ENCODE data around the gene SAMSN1. TPM values are rescaled to one million over a fixed set of nuclear protein-coding genes. Genes with fewer than 3 reads are reported as not detected.

SAMSN1 gene
- total RNA-seq, 1 experiment from 2014 or later, result 2.8 TPM

- Mint-ChIP-seq H3K9me3 (no peaks in the 10 kb centered on the region), H3K27ac (no peak overlapping the region), H3K27me3 (ENCODE audit: low read depth) (no peaks in the 10 kb centered on the region), H3K4me1 (no peaks in the 10 kb centered on the region), H3K4me3 (no peak overlapping the region), H3K36me3 (ENCODE audit: insufficient read depth in 1 of 3, low read depth in 3 of 3) (no peaks in the 10 kb centered on the region)
- H3K4me2 ChIP-seq (ENCODE audit: insufficient read depth, insufficient read length, low read length), result no peak overlapping the region
- H3K27me3 ChIP-seq (ENCODE audit: insufficient read depth, low read length), result no peaks in the 10 kb centered on the region
- no peak overlapping the region for H4K8ac ChIP-seq (replicated peaks; ENCODE audit: insufficient read length, low read depth, low read length)
- no peaks in the 10 kb centered on the region for H3K4me1 ChIP-seq (ENCODE audit: insufficient read depth, low read length)
- H2BK20ac ChIP-seq (ENCODE audit: low read depth, low read length, poor library complexity, severe bottlenecking), result no peak overlapping the region
- no peak overlapping the region for H4K91ac ChIP-seq (ENCODE audit: insufficient read length, low read depth, low read length)
- H3K79me2 ChIP-seq (ENCODE audit: insufficient read depth, low read length), result no peaks in the 10 kb centered on the region
- H2BK120ac ChIP-seq (ENCODE audit: low read depth, low read length, poor library complexity, severe bottlenecking), result no peak overlapping the region
- no peak for TF ChIP-seq CTCF (conservative IDR thresholded peaks at IDR 0.05)
- H3K79me1 ChIP-seq (ENCODE audit: insufficient read depth, low read depth, low read length, poor library complexity, severe bottlenecking), result no peaks in the 10 kb centered on the region
- no CpG with 5 or more reads among the region's 2 CpGs for WGBS (ENCODE audit: extremely low coverage, insufficient read length, low lambda C conversion rate)
- H2AFZ ChIP-seq (ENCODE audit: low read length), result no peak overlapping the region
- no peak overlapping the region for H3K9ac ChIP-seq (ENCODE audit: extremely low read depth, insufficient read length, low read length)
- no peak overlapping the region for H3K56ac ChIP-seq (ENCODE audit: insufficient read length, low read depth, low read length)
- no peak overlapping the region for H3K23ac ChIP-seq (ENCODE audit: insufficient read length, low read depth, low read length)
- H3T11ph ChIP-seq (ENCODE audit: low read length), result no peak overlapping the region
- H3K18ac ChIP-seq (ENCODE audit: insufficient read length, low read depth, low read length), result no peak overlapping the region
- H2BK12ac ChIP-seq (ENCODE audit: insufficient read length, low read depth, low read length), result no peak overlapping the region
- no peak overlapping the region for H3K27ac ChIP-seq (ENCODE audit: insufficient read length, low read depth, low read length)
- H3K4ac ChIP-seq (ENCODE audit: low read depth, low read length), result no peak overlapping the region
- no peak overlapping the region for H3K14ac ChIP-seq (ENCODE audit: insufficient read depth, low read length)
- H2AK5ac ChIP-seq (ENCODE audit: insufficient read length, low read length), result no peak overlapping the region
- H2BK15ac ChIP-seq (ENCODE audit: low read depth, low read length), result no peak overlapping the region
- DNase-seq, result no peak
- no peaks in the 10 kb centered on the region for H3K9me3 ChIP-seq (ENCODE audit: control insufficient read depth, low read depth, low read length)
- H2BK5ac ChIP-seq (ENCODE audit: insufficient read length, low read length), result no peak overlapping the region
- no peaks in the 10 kb centered on the region for H3K23me2 ChIP-seq (ENCODE audit: insufficient read length, low read depth, low read length, poor library complexity, severe bottlenecking)
- no peak overlapping the region for H4K5ac ChIP-seq (ENCODE audit: insufficient read length, low read depth, low read length)
- no peaks in the 10 kb centered on the region for H4K20me1 ChIP-seq (ENCODE audit: control insufficient read depth, insufficient read depth, insufficient read length)
Observed at GRCh38 chr21:14527696-14528652, 18.1 kb downstream of the SAMSN1 start.

Measured in H9 (cell line).